CD4-positive, alpha-beta T cell treated with Interleukin-17A for 4 hours (primary cell): ENCODE measurements around the gene SLC6A6.

ENCODE experiments used
- DNase-seq: peaks from one replicate; pipeline ENCODE4 v3.0.0-alpha.2; 2020; ENCODE audit warnings: mixed read lengths

SLC6A6 gene

GRCh38 chr3:14471016-14471415 is 68.6 kb downstream of the SLC6A6 start:
- DNase-seq, result no peak

DNA sequence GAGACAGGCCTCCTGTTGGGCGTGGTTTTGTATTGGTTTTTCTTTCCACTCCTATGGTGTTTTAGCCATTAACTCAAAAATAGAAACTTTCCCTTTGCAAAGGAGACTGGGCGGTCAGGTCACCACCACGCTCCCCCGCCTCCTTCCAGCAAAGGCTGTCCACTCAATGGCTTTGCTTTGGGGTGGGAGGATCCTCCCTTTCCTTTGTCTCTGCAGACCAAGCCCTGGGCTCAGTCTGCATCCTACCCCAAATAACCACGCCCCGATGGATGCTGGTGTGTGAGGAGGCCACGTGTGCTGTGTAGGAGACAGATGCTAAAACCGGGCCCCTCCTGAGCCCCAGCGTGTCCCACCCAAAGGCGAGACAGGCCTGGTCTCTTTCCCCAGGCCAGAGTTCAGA is 69.3 kb downstream of the SLC6A6 start:
- no peak for DNase-seq

- DNase-seq, result no peak
These were observed 70.3 kb downstream of the SLC6A6 start for GRCh38 chr3:14472471-14473351.

- DNase-seq, result no peak
These were observed 71.0 kb downstream of the SLC6A6 start for GRCh38 chr3:14473411-14473891.

DNA sequence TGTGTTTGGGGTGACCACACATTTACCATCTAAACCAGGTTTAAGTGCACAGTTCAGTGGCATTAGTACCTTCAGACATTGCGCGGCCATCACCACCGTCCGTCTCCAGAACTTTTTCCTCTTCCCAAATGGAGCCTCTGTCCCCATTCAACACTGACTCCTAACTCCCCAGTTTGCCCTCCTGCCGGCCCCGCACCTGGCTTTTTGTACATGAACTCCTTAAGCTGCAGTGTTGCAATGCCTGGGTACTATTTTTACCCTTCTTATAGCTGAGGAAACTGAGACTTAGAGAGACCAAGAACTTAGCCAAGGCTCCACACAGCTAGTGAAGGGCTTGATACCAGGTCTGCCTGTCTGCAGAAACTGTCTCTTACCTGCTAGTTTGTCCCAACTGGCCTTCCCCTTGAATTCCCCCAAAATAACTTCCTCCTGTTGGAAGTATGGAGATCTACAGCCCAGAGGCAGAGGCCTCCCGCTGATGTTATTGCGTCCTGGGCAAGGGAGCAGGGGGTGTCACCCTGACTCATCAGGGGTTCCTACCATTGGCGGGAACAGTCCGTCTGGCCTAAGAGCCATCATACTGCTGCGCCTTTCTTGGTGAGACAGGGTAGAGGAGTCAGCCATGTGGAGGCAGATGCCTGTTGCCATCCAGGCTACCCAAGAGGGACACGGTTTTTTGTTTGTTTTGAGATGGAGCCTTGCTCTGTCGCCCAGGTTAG is 72.1 kb downstream of the SLC6A6 start:
- DNase-seq, result no peak

- no peak for DNase-seq
These were observed 73.2 kb downstream of the SLC6A6 start for GRCh38 chr3:14475621-14476020.

DNA sequence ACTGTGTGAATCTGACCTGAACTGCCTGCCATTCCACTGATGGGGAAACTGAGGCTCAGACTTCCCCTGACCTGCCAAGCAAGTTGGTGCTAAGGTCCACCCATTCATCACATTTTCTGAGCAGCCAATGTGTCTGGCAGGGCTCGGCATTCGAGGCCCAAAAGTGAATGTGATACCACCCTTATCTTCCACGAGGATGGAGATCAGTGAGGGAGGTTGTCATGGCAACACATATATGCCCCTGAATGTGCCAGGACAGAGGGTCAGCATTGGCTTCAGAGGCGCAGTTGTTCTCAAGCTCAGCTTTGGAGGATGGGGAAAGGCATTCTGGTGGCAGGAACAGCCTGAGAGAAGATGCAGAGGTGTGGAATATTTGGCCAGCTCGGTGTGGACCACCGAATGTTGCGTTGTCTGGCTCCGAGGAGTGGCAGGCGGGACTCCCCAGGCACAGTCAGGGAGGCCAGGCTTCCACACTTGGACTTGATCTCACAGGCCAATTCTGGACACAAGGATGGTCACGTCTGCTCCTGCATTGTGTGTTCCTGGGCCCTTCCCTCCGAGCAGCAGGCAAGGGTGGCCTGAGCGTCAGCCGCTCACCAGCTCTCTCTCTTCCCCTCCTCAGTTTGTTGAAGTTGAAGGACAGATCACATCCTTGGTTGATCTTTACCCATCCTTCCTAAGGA is 74.3 kb downstream of the SLC6A6 start:
- DNase-seq, result peak; percentile 1

DNA sequence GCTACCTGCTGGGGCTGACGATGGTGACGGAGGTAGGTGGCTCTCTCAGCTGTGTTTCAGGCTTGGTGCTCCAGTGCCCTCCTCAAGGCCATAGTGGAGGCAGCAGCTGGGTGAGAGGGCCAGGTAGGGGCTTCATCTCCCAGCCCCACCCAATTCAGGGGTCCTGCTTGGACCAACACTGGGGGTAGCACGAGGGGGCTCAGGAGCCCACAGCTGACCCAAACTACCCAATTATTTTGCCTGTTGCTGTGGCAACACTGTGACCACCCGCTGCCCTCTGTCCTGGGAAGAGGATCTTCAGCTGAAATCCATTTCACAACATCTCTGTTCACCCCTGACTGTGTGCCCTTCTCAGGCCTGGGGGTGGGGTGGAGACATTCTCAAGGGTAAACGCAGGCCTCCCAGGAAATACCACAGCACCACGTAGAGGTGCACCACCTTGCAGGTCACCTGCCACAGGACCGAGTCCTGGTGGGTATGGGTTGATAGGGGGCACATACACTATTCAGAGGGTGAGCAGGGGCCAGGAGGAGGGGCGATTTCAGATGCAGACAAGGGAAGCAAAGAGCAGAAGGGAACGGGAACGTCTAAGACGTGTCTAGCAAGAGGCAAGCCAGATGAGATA is 75.0 kb downstream of the SLC6A6 start:
- DNase-seq, result peak; percentile 0

DNA sequence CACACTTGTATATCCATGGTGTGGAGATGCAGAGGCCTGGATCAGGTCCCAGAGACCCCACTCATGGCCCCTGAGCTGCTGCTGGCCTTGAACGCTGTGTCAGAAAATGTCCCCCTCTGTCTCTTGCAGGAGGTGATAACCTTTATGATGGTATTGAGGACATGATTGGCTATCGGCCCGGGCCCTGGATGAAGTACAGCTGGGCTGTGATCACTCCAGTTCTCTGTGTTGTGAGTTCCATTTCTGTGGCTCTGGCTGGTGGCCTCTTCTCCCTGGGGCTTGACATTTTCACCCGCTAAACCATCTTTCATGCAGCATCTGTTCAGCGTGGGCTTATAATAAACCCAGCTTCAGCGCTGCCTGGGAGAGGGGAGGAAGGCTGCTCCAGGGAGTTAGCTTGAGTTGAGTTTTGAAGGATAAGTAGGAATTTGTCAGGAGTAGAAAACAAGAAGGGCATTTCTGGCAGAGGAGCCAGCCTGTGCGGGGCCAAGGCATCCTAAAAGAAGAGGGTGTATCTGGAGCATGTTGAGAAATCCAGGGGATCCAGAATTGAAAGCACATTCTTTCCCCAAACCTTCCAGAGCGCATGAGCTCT is 76.6 kb downstream of the SLC6A6 start:
- DNase-seq, result peak; percentile 1

GRCh38 chr3:14479591-14479990 is 77.2 kb downstream of the SLC6A6 start:
- peak; percentile 1 for DNase-seq

DNA sequence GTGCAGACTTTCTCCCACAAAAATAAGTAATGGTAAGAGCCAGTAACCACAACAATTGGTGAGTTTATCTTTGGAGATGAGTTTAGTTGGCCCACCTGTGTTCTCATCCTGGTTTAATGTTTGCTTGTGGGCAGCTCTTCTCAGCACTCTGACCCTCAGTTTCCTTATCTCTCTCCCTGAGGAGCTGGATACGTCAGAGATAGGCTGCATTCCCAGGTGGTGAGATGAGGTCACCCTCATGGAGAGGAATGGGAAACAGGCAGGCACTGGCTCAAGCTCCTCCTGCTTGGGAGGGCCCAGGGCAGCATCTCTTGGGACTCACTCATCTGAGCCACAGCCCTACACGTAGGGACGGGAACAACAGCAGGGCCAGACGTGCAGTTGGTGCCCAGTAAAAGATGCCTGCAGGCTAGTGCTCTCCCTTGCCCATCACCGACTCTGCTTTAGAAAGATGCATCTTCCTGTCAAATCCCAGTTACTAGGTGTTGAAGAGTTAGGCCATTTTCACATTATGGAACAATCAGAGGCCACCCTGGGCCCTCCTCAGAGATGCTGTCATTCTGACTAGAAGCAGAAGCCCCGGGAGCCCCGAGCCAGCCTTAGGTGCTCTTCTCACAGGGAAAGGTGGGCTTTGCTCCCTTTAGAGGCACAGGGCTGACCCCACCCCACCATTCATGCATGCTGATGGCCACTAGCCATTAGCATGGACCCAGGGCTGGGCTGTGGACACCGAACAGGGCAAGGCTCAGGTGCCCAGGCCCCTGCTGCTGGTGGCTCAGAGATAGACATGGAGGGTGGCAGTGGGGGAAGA is 78.0 kb downstream of the SLC6A6 start:
- DNase-seq, result no peak

DNA sequence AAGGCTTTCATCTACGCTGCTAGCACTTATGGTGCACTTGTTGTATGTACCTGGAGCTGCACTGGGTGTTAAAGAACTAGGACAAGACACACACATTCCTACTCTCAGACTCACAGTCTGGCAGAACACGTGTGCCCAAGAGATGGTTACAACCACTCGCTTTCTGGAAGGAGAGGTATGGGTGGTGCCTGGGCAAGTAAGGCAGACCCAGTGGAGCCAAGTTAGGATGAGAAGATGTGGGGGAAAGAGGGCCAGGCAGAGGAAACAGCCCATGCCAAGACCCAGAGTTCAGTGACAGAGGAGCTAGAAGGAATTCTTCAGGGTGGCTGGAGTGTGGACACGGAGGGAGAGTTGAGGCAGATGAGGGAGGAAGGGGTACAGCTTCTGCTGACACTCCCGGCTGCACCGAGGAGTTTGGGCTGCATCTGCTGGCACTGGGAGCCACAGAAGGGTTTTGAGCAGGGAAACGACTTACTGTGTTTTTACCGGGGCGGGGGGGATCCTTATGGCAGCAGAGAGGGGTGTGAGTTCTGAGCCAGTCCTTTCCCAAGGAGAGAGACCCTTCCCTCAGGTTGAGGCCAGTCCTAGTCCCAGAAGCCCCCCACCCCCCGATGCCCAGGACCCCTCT is 78.7 kb downstream of the SLC6A6 start:
- DNase-seq, result no peak

- DNase-seq, result peak; percentile 0
These were observed 79.2 kb downstream of the SLC6A6 start for GRCh38 chr3:14481646-14482036.

- peak; percentile 1 for DNase-seq
These were observed 79.9 kb downstream of the SLC6A6 start for GRCh38 chr3:14482271-14482721.

DNA sequence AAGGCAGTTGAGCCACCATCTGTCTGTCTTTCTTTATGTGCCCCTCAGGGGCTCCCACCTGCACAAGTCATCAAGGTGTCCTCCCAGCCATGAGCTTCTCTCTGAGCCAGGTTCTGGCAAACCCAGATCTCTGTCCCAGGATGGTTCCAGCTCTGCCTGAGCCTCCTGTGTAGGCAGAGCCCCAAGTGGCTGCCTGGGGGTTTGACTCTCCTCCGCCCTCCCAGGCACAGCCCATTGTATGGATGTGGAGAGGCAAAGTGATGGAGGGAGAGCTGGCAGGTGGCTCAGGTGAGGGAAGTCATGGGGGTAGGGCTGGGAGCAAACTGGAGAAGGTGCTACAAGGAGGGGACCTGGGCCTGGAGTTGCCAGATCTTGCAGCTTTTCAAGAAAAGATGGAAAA is 80.9 kb downstream of the SLC6A6 start:
- peak; percentile 2 for DNase-seq

- peak; percentile 1 for DNase-seq
These were observed 82.3 kb downstream of the SLC6A6 start for GRCh38 chr3:14484741-14485140.

- peak; percentile 0 for DNase-seq
These were observed 83.6 kb downstream of the SLC6A6 start for GRCh38 chr3:14485981-14486380.

DNA sequence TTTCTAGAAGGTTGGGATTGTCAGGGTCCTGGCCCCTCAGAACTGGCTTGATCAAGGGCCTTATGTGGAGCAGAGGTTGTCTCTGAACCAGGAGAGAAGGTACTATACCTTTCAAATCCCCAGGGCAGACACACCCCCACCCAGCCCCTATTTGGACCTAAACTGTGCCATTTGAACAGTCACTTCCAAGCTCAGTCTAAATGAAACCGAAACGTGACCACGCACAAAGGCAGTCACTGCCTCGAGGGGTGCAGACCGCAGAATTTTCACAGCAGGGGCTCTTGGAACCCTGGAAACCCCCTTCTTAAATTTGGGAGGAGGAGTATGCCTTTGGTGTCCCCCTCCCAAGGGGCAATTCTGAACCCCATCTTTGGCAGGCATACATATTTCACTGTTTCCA is 84.1 kb downstream of the SLC6A6 start:
- DNase-seq, result no peak

- DNase-seq, result peak; percentile 1
These were observed 84.7 kb downstream of the SLC6A6 start for GRCh38 chr3:14487086-14487485.

- DNase-seq, result no peak
These were observed 85.4 kb downstream of the SLC6A6 start for GRCh38 chr3:14487821-14488220.
